ENCODE measurements around the gene CAMK1D. TPM values are rescaled to one million over a fixed set of nuclear protein-coding genes. Genes with fewer than 3 reads are reported as not detected.
"Not testable (repeated sequence)": the region's sequence is repeated elsewhere in the genome, so short reads cannot be mapped to it uniquely, and the experiment has no call there.

Gene CAMK1D
- total and polyA plus RNA-seq, 2 experiments from 2014 or later: 3.5 to 6.0 TPM

GRCh38 chr10:12542133-12542670, 192.9 kb downstream of the CAMK1D start:
- no peak overlapping the region for H2AFZ ChIP-seq
- H3K79me2 ChIP-seq: no peaks in the 10 kb centered on the region
- H3K9me2 ChIP-seq (replicated peaks; ENCODE audit: insufficient read depth): no peaks in the 10 kb centered on the region
- no peaks in the 10 kb centered on the region for H3K36me3 ChIP-seq (replicated peaks; ENCODE audit: insufficient read depth, low read depth)
- H4K20me1 ChIP-seq (ENCODE audit: insufficient read depth, poor library complexity, severe bottlenecking): no peaks in the 10 kb centered on the region
- no peaks in the 10 kb centered on the region for H3K27me3 ChIP-seq
- H3K4me2 ChIP-seq: no peak overlapping the region
- no peaks in the 10 kb centered on the region for H3K9me3 ChIP-seq (ENCODE audit: low read depth)
- no peak overlapping the region for H3K4me3 ChIP-seq
- no peak overlapping the region for H3K27ac ChIP-seq
- DNase-seq (ENCODE audit: low spot score): no peak
- no peak for TF ChIP-seq EZH2 (IDR thresholded peaks at IDR 0.05; ENCODE audit: borderline replicate concordance)
- TF ChIP-seq CTCF (IDR thresholded peaks at IDR 0.05; ENCODE audit: poor library complexity): no peak
- no peak for TF ChIP-seq EZH2phosphoT487 (IDR thresholded peaks at IDR 0.05; ENCODE audit: low read depth, severe bottlenecking, unreplicated experiment)
- no peaks in the 10 kb centered on the region for H3K4me1 ChIP-seq (ENCODE audit: insufficient read depth)
- 77% methylated on average over 6 of the region's 6 CpGs for WGBS (ENCODE audit: low lambda C conversion rate, missing lambda C conversion rate)

GRCh38 chr10:12543589-12543988, 194.2 kb downstream of the CAMK1D start:
- Histone ChIP-seq H3K27ac (no peak overlapping the region), H3K79me2 (no peaks in the 10 kb centered on the region), H4K20me1 (ENCODE audit: insufficient read depth, poor library complexity, severe bottlenecking) (no peaks in the 10 kb centered on the region), H3K4me1 (ENCODE audit: insufficient read depth) (no peaks in the 10 kb centered on the region), H3K4me2 (no peak overlapping the region), H3K36me3 (replicated peaks; ENCODE audit: insufficient read depth, low read depth) (no peaks in the 10 kb centered on the region), H3K27me3 (no peaks in the 10 kb centered on the region), H3K4me3 (no peak overlapping the region), H2AFZ (no peak overlapping the region), H3K9me2 (replicated peaks; ENCODE audit: insufficient read depth) (no peaks in the 10 kb centered on the region), H3K9me3 (ENCODE audit: low read depth) (no peaks in the 10 kb centered on the region)
- no peak for TF ChIP-seq EZH2 (IDR thresholded peaks at IDR 0.05; ENCODE audit: borderline replicate concordance)
- no peak for DNase-seq (ENCODE audit: low spot score)
- 73% methylated on average over 3 of the region's 3 CpGs for WGBS (ENCODE audit: low lambda C conversion rate, missing lambda C conversion rate)

- 91% methylated on average over 9 of the region's 10 CpGs for WGBS (ENCODE audit: low lambda C conversion rate, missing lambda C conversion rate)
- not testable (repeated sequence) for H3K9me3 ChIP-seq (ENCODE audit: low read depth); H3K27ac ChIP-seq; H3K9me2 ChIP-seq (replicated peaks; ENCODE audit: insufficient read depth); H3K4me2 ChIP-seq; H4K20me1 ChIP-seq (ENCODE audit: insufficient read depth, poor library complexity, severe bottlenecking); DNase-seq (ENCODE audit: low spot score); H3K36me3 ChIP-seq (replicated peaks; ENCODE audit: insufficient read depth, low read depth); H2AFZ ChIP-seq; H3K4me3 ChIP-seq; H3K27me3 ChIP-seq; H3K79me2 ChIP-seq; H3K4me1 ChIP-seq (ENCODE audit: insufficient read depth)
Measured at GRCh38 chr10:12546160-12546802, 196.9 kb downstream of the CAMK1D start.

- H3K4me3 ChIP-seq: no peak overlapping the region
- DNase-seq (ENCODE audit: low spot score): no peak
- no peaks in the 10 kb centered on the region for H3K9me2 ChIP-seq (replicated peaks; ENCODE audit: insufficient read depth)
- H3K4me1 ChIP-seq (ENCODE audit: insufficient read depth): no peaks in the 10 kb centered on the region
- no peaks in the 10 kb centered on the region for H3K9me3 ChIP-seq (ENCODE audit: low read depth)
- H3K27me3 ChIP-seq: no peaks in the 10 kb centered on the region
- no peak overlapping the region for H3K4me2 ChIP-seq
- H3K79me2 ChIP-seq: no peaks in the 10 kb centered on the region
- no peaks in the 10 kb centered on the region for H4K20me1 ChIP-seq (ENCODE audit: insufficient read depth, poor library complexity, severe bottlenecking)
- WGBS (ENCODE audit: low lambda C conversion rate, missing lambda C conversion rate): 44% methylated on average over 6 of the region's 6 CpGs
- H2AFZ ChIP-seq: no peak overlapping the region
- no peak overlapping the region for H3K27ac ChIP-seq
- no peaks in the 10 kb centered on the region for H3K36me3 ChIP-seq (replicated peaks; ENCODE audit: insufficient read depth, low read depth)
- TF ChIP-seq EZH2 (IDR thresholded peaks at IDR 0.05; ENCODE audit: borderline replicate concordance): no peak
- no peak for TF ChIP-seq CTCF (IDR thresholded peaks at IDR 0.05; ENCODE audit: poor library complexity)
- no peak for TF ChIP-seq EZH2phosphoT487 (IDR thresholded peaks at IDR 0.05; ENCODE audit: low read depth, severe bottlenecking, unreplicated experiment)
Measured at GRCh38 chr10:12547301-12547771, 198.0 kb downstream of the CAMK1D start.

Data from hepatocyte (in vitro differentiated cells).